A549 treated with DMSO at 1 μM for 4 hours (cell line): ENCODE results near the gene FBXO7. TPM values are rescaled to one million over a fixed set of nuclear protein-coding genes. Genes with fewer than 3 reads are reported as not detected.

ENCODE experiments used
- total RNA-seq: library from RNA; stranded (reverse); fragments of 200-300 nt; extraction: Qiagen RNA extraction; gene quantifications from 5 replicates; pipeline ENCODE4 v1.2.3, GENCODE V29; 2022; ENCODE audit warnings: low read depth

The FBXO7 gene
- 71.6 to 78.2 TPM (median 74.1 TPM) in 5 replicates for total RNA-seq

GRCh38 chr22:32474635-32475467 lies at the start of gene FBXO7:
Gene FBXO7 (plus strand): TSS chr22:32474811. CDS start chr22:32475003, 192 bp downstream.

Other genes with a start within 250 kb of the FBXO7 start
- gene SLC5A4, start 219.5 kb upstream of the FBXO7 start, total RNA-seq: not detected in 5 replicates
- gene RFPL3, start 116.9 kb upstream of the FBXO7 start, total RNA-seq: not detected in 5 replicates
- 80.2 to 85.5 TPM (median 82.9 TPM) in 5 replicates for gene RTCB, start 62.6 kb upstream of the FBXO7 start, total RNA-seq
- gene BPIFC, start 10.4 kb upstream of the FBXO7 start, total RNA-seq: not detected in 5 replicates